HG02798 (cell line): ENCODE results near the gene NTNG1.
"Not testable (repeated sequence)": the region's sequence is repeated elsewhere in the genome, so short reads cannot be mapped to it uniquely, and the experiment has no call there.

Source experiments
- ATAC-seq: cut with Tn5 transposase; IDR thresholded peaks from one replicate; pipeline ENCODE4 v1.9.1; 2021; ENCODE audit warnings: mild to moderate bottlenecking; ENCODE audit not compliant: unreplicated experiment, poor library complexity

NTNG1 gene

GRCh38 chr1:107142140-107142542, 1.3 kb downstream of the NTNG1 start:
- no peak for ATAC-seq

GRCh38 chr1:107142666-107143065, 1.8 kb downstream of the NTNG1 start:
- ATAC-seq: no peak

GRCh38 chr1:107145637-107146036, 4.8 kb downstream of the NTNG1 start:
- ATAC-seq: no peak

- no peak for ATAC-seq
These were observed 7.0 kb downstream of the NTNG1 start for GRCh38 chr1:107147843-107148242.

- no peak for ATAC-seq
These were observed 9.1 kb downstream of the NTNG1 start for GRCh38 chr1:107149946-107150345.

- no peak for ATAC-seq
These were observed 10.5 kb downstream of the NTNG1 start for GRCh38 chr1:107151295-107151694.

GRCh38 chr1:107152395-107152794, 11.6 kb downstream of the NTNG1 start:
- ATAC-seq: no peak

- no peak for ATAC-seq
These were observed 12.2 kb downstream of the NTNG1 start for GRCh38 chr1:107153014-107153413.

- no peak for ATAC-seq
These were observed 17.7 kb downstream of the NTNG1 start for GRCh38 chr1:107158496-107158895.

- ATAC-seq: no peak
These were observed 18.2 kb downstream of the NTNG1 start for GRCh38 chr1:107158991-107159390.

GRCh38 chr1:107162745-107163144, 21.9 kb downstream of the NTNG1 start:
- ATAC-seq: no peak

- ATAC-seq: not testable (repeated sequence)
These were observed 24.1 kb downstream of the NTNG1 start for GRCh38 chr1:107164901-107165300.

GRCh38 chr1:107169615-107170014, 28.8 kb downstream of the NTNG1 start:
- ATAC-seq: no peak

- ATAC-seq: no peak
These were observed 30.5 kb downstream of the NTNG1 start for GRCh38 chr1:107171333-107171732.

- no peak for ATAC-seq
These were observed 31.8 kb downstream of the NTNG1 start for GRCh38 chr1:107172450-107173170.

- no peak for ATAC-seq
These were observed 34.5 kb downstream of the NTNG1 start for GRCh38 chr1:107175102-107175909.

GRCh38 chr1:107181253-107181969, 40.6 kb downstream of the NTNG1 start:
- ATAC-seq: no peak

- ATAC-seq: no peak
These were observed 42.2 kb downstream of the NTNG1 start for GRCh38 chr1:107183011-107183410.

- ATAC-seq: no peak
These were observed 44.0 kb downstream of the NTNG1 start for GRCh38 chr1:107184888-107185287.

GRCh38 chr1:107187399-107187798, 46.6 kb downstream of the NTNG1 start:
- ATAC-seq: no peak

- ATAC-seq: no peak
These were observed 47.3 kb downstream of the NTNG1 start for GRCh38 chr1:107188160-107188559.
